Upper lobe of left lung (tissue), 4 donors: ENCODE data around the gene DTL.

Experiments
- CTCF ChIP-seq, 6 experiments: fragments of 450-650 bp in 4 of 6; fragments of 200-600 bp in 2 of 6; sonication (generic) in 2 of 6; IDR thresholded peaks; one replicate each; pipeline ENCODE4 v1.5.1; 2016 to 2019; ENCODE audit warnings: antibody characterized with exemption in 6 of 6
- EP300 ChIP-seq, 4 donors: sonication (generic); formaldehyde crosslinking; IDR thresholded peaks; one replicate each; pipeline ENCODE4 v1.5.1; 2017; ENCODE audit warnings: antibody characterized with exemption in 4 of 4, control low read depth in 2 of 4
- POLR2A ChIP-seq, 4 donors: fragments of 450-650 bp; IDR thresholded peaks; one replicate each; pipeline ENCODE4 v1.5.1; 2016 to 2017; ENCODE audit warnings: antibody characterized with exemption in 4 of 4, mild to moderate bottlenecking in 2 of 4
- POLR2AphosphoS5 ChIP-seq, 2 donors: sonication (generic); formaldehyde crosslinking; IDR thresholded peaks; one replicate each; pipeline ENCODE4 v1.5.1; 2017; ENCODE audit warnings: antibody characterized with exemption in 2 of 2

GRCh38 chr1:212042436-212042835 lies 6.9 kb downstream of the DTL start:
- TF ChIP-seq CTCF (IDR thresholded peaks at IDR 0.05) = no peak
- TF ChIP-seq EP300 (IDR thresholded peaks at IDR 0.05) = no peak
- no peak for TF ChIP-seq POLR2A (IDR thresholded peaks at IDR 0.05)
- no peak for TF ChIP-seq POLR2AphosphoS5 (IDR thresholded peaks at IDR 0.05)
